Measurements from ENCODE around the gene RASSF1. TPM values are rescaled to one million over a fixed set of nuclear protein-coding genes. Genes with fewer than 3 reads are reported as not detected.

The RASSF1 gene
- total and polyA plus RNA-seq, 2 donors (not counting 3 experiments of a cell fraction or from before 2014, with no cell fraction given), result 31.9 to 59.7 TPM

DNA sequence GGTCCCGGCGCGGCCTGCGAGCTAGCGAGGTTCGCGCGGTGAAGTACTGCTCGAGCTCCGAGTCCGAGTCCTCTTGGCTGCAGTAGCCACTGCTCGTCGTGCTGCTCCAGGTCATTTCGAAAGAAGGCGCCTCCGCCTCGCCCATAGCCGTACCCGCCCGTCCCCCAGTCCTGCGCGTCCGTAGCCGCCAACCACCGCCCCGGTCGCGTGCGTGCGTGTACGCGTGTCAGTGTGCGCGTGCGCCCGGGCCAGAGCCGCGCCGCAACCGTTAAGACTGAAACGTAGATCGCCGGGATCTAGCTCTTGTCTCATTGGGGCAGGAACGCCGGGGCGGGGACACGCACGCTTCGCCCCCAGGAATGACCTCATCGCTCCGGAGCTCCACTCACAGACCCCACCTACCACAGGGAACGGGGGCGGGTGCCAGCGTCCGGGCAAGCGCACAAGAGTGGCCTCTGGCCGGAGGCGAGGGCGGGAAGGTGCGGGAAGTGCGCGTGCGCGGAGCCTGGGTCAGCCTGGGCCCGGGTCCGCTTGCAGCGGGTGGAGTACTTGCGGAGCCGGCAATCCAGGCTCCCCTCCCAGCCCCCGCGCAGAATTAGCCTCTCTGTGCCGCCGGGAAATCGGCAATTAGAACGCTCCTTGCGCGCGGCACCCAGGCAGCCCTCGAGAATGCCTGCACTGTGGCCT is 3.3 kb downstream of the RASSF1 start:
- DNase-seq (ENCODE audit: low read depth, low spot score), result peak; percentile 99
- Histone ChIP-seq H3K27ac (ENCODE audit: insufficient read depth, low read depth, low read length) (peak overlapping the region; percentile 95), H3K9ac (replicated peaks; ENCODE audit: extremely low read depth, insufficient read depth, low read length) (peak overlapping the region; percentile 92), H3K79me2 (ENCODE audit: control insufficient read depth, insufficient read depth, low read length) (peaks cover 47% of the 10 kb centered on the region), H3K36me3 (ENCODE audit: control insufficient read depth in 2 of 2, extremely low read depth in 1 of 2, insufficient read depth in 2 of 2, low read length in 2 of 2) (no peaks in the 10 kb centered on the region), H3K4me3 (replicated peaks in 1 of 3; ENCODE audit: insufficient read depth in 1 of 3, low read depth in 1 of 3, low read length in 3 of 3) (peak overlapping the region; percentile 85 to 93 (median 90)), H3K9me3 (replicated peaks; ENCODE audit: control insufficient read depth, insufficient read depth, low read length) (no peaks in the 10 kb centered on the region), H3K9me1 (replicated peaks; ENCODE audit: control insufficient read depth, extremely low read depth, insufficient read depth, low read length) (no peaks in the 10 kb centered on the region), H2AFZ (ENCODE audit: low read depth, low read length) (peak overlapping the region; percentile 63), H3K4me2 (ENCODE audit: insufficient read depth, low read length) (peak overlapping the region; percentile 55), H3K27me3 (ENCODE audit: control insufficient read depth in 2 of 2, insufficient read depth in 2 of 2, low read length in 2 of 2) (no peaks in the 10 kb centered on the region), H4K20me1 (replicated peaks; ENCODE audit: control insufficient read depth, extremely low read depth, insufficient read depth, low read length) (no peaks in the 10 kb centered on the region), H3K4me1 (ENCODE audit: control insufficient read depth, extremely low read depth, insufficient read depth, low read length) (peaks cover 43% of the 10 kb centered on the region)
- no TSS peak for BruUV-seq (replicated peaks)
- POLR2A ChIA-PET, result interaction anchor here (0.6 to 6.1 kb wide), 3 partner anchors 9 to 29 kb away, joined by 3 to 38 read pairs (median 8); partner anchors contain the start of genes HYAL2 and TUSC2
- FAIRE-seq, result peak; percentile 99
- CTCF ChIA-PET, result interaction anchor here (0.9 to 5.0 kb wide), 10 partner anchors 9 to 274 kb away, joined by 3 to 66 read pairs (median 8); partner anchors contain the start of genes CISH, CYB561D2, HYAL2 and HYAL3
- peak; percentile 58 for TF ChIP-seq JUN (IDR thresholded peaks at IDR 0.05; ENCODE audit: borderline replicate concordance, insufficient read depth, insufficient read length, low read depth)
- TF ChIP-seq POLR2A (IDR thresholded peaks at IDR 0.05; ENCODE audit: low read depth, low read length), result peak; percentile 63
- no peak for TF ChIP-seq FOS (IDR thresholded peaks at IDR 0.05; ENCODE audit: borderline replicate concordance, insufficient read depth, low read length)
- TF ChIP-seq POLR2AphosphoS5 (IDR thresholded peaks at IDR 0.05; ENCODE audit: insufficient read depth, low read depth, low read length), result peak; percentile 70
- TF ChIP-seq, protein P1, sequence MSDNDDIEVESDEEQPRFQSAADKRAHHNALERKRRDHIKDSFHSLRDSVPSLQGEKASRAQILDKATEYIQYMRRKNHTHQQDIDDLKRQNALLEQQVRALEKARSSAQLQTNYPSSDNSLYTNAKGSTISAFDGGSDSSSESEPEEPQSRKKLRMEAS (IDR thresholded peaks at IDR 0.05; ENCODE audit: insufficient read depth, insufficient read length), result peak; percentile 51
- dilution Hi-C loops (cut with MboI; ENCODE audit: extremely low pct_ligation_motif_present, low sequenced_read_pairs), result no loop called here
- intact Hi-C loops (cut with micrococcal nuclease), result loop anchor here (1.0 kb wide), 2 partner anchors 9 to 38 kb away; partner anchors contain the start of genes HYAL3, NAA80 and TUSC2

All from endothelial cell of umbilical vein (primary cell).